ENCODE results near the gene PLCH1.

Gene PLCH1

DNA sequence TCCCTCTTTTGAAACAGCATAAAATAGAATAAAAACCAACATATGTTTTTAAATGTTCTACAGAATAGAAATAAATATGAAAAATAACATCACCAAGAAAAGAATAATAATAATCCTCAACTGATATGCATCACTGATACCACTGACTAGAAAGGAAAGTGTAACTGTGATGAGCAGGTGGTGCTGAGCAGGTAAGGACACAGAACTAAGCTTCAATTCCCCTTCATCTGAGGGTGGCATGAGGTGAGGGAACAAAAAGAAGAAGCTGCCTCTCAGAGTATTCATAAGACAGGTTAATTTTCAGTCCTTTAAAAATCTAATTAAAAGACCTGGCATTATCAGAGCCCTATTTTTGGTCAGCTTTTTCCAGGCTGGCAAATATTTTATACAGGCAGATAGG lies 216.3 kb downstream of the PLCH1 start:
- TF ChIP-seq POLR2AphosphoS5 (IDR thresholded peaks at IDR 0.05; ENCODE audit: low read depth, low read length) (no peak), SIN3A (IDR thresholded peaks at IDR 0.05; ENCODE audit: borderline replicate concordance, insufficient read depth, low read length) (no peak), FOXP2 (optimal IDR thresholded peaks at IDR 0.05; ENCODE audit: borderline replicate concordance, extremely low read depth, extremely low read length, insufficient read depth) (no peak), TAF1 (IDR thresholded peaks at IDR 0.05; ENCODE audit: borderline replicate concordance, insufficient read depth, low read length) (no peak)
- TF ChIP-seq, protein P1, sequence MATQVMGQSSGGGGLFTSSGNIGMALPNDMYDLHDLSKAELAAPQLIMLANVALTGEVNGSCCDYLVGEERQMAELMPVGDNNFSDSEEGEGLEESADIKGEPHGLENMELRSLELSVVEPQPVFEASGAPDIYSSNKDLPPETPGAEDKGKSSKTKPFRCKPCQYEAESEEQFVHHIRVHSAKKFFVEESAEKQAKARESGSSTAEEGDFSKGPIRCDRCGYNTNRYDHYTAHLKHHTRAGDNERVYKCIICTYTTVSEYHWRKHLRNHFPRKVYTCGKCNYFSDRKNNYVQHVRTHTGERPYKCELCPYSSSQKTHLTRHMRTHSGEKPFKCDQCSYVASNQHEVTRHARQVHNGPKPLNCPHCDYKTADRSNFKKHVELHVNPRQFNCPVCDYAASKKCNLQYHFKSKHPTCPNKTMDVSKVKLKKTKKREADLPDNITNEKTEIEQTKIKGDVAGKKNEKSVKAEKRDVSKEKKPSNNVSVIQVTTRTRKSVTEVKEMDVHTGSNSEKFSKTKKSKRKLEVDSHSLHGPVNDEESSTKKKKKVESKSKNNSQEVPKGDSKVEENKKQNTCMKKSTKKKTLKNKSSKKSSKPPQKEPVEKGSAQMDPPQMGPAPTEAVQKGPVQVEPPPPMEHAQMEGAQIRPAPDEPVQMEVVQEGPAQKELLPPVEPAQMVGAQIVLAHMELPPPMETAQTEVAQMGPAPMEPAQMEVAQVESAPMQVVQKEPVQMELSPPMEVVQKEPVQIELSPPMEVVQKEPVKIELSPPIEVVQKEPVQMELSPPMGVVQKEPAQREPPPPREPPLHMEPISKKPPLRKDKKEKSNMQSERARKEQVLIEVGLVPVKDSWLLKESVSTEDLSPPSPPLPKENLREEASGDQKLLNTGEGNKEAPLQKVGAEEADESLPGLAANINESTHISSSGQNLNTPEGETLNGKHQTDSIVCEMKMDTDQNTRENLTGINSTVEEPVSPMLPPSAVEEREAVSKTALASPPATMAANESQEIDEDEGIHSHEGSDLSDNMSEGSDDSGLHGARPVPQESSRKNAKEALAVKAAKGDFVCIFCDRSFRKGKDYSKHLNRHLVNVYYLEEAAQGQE (IDR thresholded peaks at IDR 0.05; ENCODE audit: insufficient read depth in 1 of 2, low read depth in 2 of 2, low read length in 2 of 2), result no peak

DNA sequence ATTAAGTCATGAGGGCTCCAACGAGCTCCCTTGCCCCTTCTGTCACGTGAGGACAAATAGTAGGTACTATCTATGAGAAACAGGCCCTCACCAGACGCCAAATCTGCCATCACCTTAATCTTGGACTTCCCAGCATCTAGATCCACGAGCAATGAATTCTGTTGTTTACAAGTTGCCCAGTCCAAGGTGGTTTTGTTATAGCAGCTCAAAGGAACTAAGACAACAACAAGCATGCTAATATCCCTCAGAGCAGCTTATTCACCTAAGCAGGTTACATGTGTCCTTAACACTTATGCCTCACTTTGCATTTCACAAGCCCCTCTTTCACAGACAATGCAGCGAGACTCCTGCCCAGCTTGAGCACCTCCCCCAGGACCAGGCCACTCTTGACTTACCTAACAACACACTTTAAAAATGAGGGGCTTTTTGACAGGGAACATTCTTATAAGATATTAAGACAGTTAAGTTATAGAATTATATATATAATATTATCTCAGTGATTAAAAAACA lies 219.5 kb downstream of the PLCH1 start:
- TF ChIP-seq, protein P1 (IDR thresholded peaks at IDR 0.05; ENCODE audit: insufficient read depth in 1 of 2, low read depth in 2 of 2, low read length in 2 of 2), result no peak
- TF ChIP-seq TAF1 (IDR thresholded peaks at IDR 0.05; ENCODE audit: borderline replicate concordance, insufficient read depth, low read length), result no peak
- TF ChIP-seq FOXP2 (optimal IDR thresholded peaks at IDR 0.05; ENCODE audit: borderline replicate concordance, extremely low read depth, extremely low read length, insufficient read depth), result no peak
- TF ChIP-seq POLR2AphosphoS5 (IDR thresholded peaks at IDR 0.05; ENCODE audit: low read depth, low read length), result no peak
- TF ChIP-seq SIN3A (IDR thresholded peaks at IDR 0.05; ENCODE audit: borderline replicate concordance, insufficient read depth, low read length), result no peak

DNA sequence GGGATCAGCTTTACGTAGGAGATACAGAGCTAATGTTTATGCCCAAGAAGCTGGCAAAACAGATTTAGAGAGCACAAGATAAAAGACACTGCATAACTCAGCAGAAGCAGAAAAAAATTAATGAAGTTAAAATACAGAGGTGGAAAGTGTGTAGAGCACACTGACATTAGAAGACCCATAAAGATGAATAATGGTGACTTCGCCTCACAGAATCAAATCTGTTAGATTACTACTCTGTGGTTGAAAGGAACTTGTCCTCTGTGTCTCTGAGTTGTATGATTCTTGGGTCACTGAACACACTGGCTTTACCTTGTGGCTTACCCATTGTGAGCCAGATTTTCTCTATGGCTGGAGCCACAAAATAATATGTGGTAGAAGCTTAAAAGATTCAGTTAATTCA lies 224.4 kb downstream of the PLCH1 start:
- TF ChIP-seq, protein P1 (IDR thresholded peaks at IDR 0.05; ENCODE audit: insufficient read depth in 1 of 2, low read depth in 2 of 2, low read length in 2 of 2), result no peak
- TF ChIP-seq SIN3A (IDR thresholded peaks at IDR 0.05; ENCODE audit: borderline replicate concordance, insufficient read depth, low read length) (no peak), FOXP2 (optimal IDR thresholded peaks at IDR 0.05; ENCODE audit: borderline replicate concordance, extremely low read depth, extremely low read length, insufficient read depth) (no peak), TAF1 (IDR thresholded peaks at IDR 0.05; ENCODE audit: borderline replicate concordance, insufficient read depth, low read length) (no peak), POLR2AphosphoS5 (IDR thresholded peaks at IDR 0.05; ENCODE audit: low read depth, low read length) (no peak)

DNA sequence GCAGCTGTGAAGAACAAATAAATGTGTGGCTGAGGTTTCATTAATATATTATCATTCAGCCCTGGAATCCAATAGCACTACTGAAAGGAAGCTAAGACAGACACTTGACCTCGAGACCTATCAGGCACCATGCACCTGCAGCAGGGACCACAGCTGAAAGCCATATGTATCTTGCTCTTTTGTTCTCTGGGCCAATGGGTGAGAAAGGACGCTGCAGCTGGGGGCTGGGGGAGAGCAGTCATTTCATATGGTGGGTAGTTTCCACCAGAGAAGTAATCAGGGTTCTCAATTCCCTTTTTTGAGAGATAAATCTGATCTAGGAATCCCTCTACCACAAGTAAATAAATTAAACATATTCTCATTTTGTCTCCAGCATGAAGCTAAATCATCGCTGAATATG lies 225.8 kb downstream of the PLCH1 start:
- TF ChIP-seq FOXP2 (optimal IDR thresholded peaks at IDR 0.05; ENCODE audit: borderline replicate concordance, extremely low read depth, extremely low read length, insufficient read depth), result no peak
- no peak for TF ChIP-seq SIN3A (IDR thresholded peaks at IDR 0.05; ENCODE audit: borderline replicate concordance, insufficient read depth, low read length)
- TF ChIP-seq, protein P1 (IDR thresholded peaks at IDR 0.05; ENCODE audit: insufficient read depth in 1 of 2, low read depth in 2 of 2, low read length in 2 of 2), result no peak
- TF ChIP-seq POLR2AphosphoS5 (IDR thresholded peaks at IDR 0.05; ENCODE audit: low read depth, low read length), result no peak
- TF ChIP-seq TAF1 (IDR thresholded peaks at IDR 0.05; ENCODE audit: borderline replicate concordance, insufficient read depth, low read length), result no peak

DNA sequence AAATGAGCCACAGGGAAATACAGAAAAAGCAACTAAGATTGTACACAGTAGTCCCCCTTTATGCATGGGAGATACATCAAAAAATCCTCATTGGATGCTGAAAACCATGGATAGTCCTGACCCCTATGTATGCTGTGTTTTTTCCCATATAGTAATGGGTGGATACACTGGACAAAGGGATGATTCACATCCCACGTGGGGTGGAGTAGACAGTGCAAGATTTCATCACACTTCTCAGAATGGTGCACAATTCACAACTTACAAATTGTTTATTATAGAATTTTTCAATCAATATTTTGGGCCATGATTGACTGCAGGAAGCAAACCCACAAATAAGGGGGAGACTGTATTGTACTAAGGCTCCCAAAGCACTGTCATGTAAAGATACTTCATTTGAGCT lies 227.0 kb downstream of the PLCH1 start:
- TF ChIP-seq TAF1 (IDR thresholded peaks at IDR 0.05; ENCODE audit: borderline replicate concordance, insufficient read depth, low read length) (no peak), POLR2AphosphoS5 (IDR thresholded peaks at IDR 0.05; ENCODE audit: low read depth, low read length) (no peak), SIN3A (IDR thresholded peaks at IDR 0.05; ENCODE audit: borderline replicate concordance, insufficient read depth, low read length) (no peak), FOXP2 (optimal IDR thresholded peaks at IDR 0.05; ENCODE audit: borderline replicate concordance, extremely low read depth, extremely low read length, insufficient read depth) (no peak)
- TF ChIP-seq, protein P1 (IDR thresholded peaks at IDR 0.05; ENCODE audit: insufficient read depth in 1 of 2, low read depth in 2 of 2, low read length in 2 of 2), result no peak
